ENCODE results near the gene C2orf68.

C2orf68 gene

GRCh38 chr2:85590950-85591349, 20.9 kb downstream of the C2orf68 start (continued):
- no peak for TF ChIP-seq CSRNP3 (CRISPR knock-in tag; IDR thresholded peaks at IDR 0.05)

GRCh38 chr2:85589982-85590791, 21.7 kb downstream of the C2orf68 start:
- ATAC-seq: no peak
- no peak for TF ChIP-seq ARNTL (CRISPR knock-in tag; IDR thresholded peaks at IDR 0.05; ENCODE audit: borderline replicate concordance, low read depth)
- TF ChIP-seq TCF4 (CRISPR knock-in tag; IDR thresholded peaks at IDR 0.05; ENCODE audit: borderline replicate concordance): no peak
- TF ChIP-seq ZNF8 (CRISPR knock-in tag; IDR thresholded peaks at IDR 0.05): no peak
- TF ChIP-seq OSR1 (CRISPR knock-in tag; IDR thresholded peaks at IDR 0.05): no peak
- no peak for TF ChIP-seq ZFP30 (CRISPR knock-in tag; IDR thresholded peaks at IDR 0.05)
- TF ChIP-seq RARB (CRISPR knock-in tag; IDR thresholded peaks at IDR 0.05): no peak
- no peak for TF ChIP-seq TSHZ2 (CRISPR knock-in tag; IDR thresholded peaks at IDR 0.05)
- no peak for TF ChIP-seq ISL1 (CRISPR knock-in tag; IDR thresholded peaks at IDR 0.05)
- no peak for TF ChIP-seq BACH2 (CRISPR knock-in tag; IDR thresholded peaks at IDR 0.05; ENCODE audit: borderline replicate concordance)
- no peak for TF ChIP-seq ZFP3 (CRISPR knock-in tag; IDR thresholded peaks at IDR 0.05)
- no peak for TF ChIP-seq PATZ1 (CRISPR knock-in tag; IDR thresholded peaks at IDR 0.05; ENCODE audit: borderline replicate concordance)
- no peak for TF ChIP-seq SNAI2 (CRISPR knock-in tag; IDR thresholded peaks at IDR 0.05)
- TF ChIP-seq GLIS3 (CRISPR knock-in tag; IDR thresholded peaks at IDR 0.05): no peak
- no peak for TF ChIP-seq ZNF70 (CRISPR knock-in tag; IDR thresholded peaks at IDR 0.05)
- no peak for TF ChIP-seq ESRRG (CRISPR knock-in tag; IDR thresholded peaks at IDR 0.05)
- TF ChIP-seq TOX (CRISPR knock-in tag; IDR thresholded peaks at IDR 0.05; ENCODE audit: borderline replicate concordance): no peak

GRCh38 chr2:85589181-85589580, 22.7 kb downstream of the C2orf68 start:
- TF ChIP-seq ZNF565 (CRISPR knock-in tag; conservative IDR thresholded peaks at IDR 0.05; ENCODE audit: low read depth): no peak
- TF ChIP-seq GLIS3 (CRISPR knock-in tag; IDR thresholded peaks at IDR 0.05): no peak
- no peak for TF ChIP-seq CREB5 (CRISPR knock-in tag; IDR thresholded peaks at IDR 0.05; ENCODE audit: low read depth)
- no peak for TF ChIP-seq TOX (CRISPR knock-in tag; IDR thresholded peaks at IDR 0.05; ENCODE audit: borderline replicate concordance)
- TF ChIP-seq RARB (CRISPR knock-in tag; IDR thresholded peaks at IDR 0.05): no peak
- TF ChIP-seq CSDC2 (CRISPR knock-in tag; IDR thresholded peaks at IDR 0.05): no peak
- no peak for TF ChIP-seq ISL1 (CRISPR knock-in tag; IDR thresholded peaks at IDR 0.05)
- no peak for TF ChIP-seq PPARA (CRISPR knock-in tag; IDR thresholded peaks at IDR 0.05; ENCODE audit: borderline replicate concordance)
- no peak for TF ChIP-seq OSR1 (CRISPR knock-in tag; IDR thresholded peaks at IDR 0.05)
- TF ChIP-seq TCF4 (CRISPR knock-in tag; IDR thresholded peaks at IDR 0.05; ENCODE audit: borderline replicate concordance): no peak
- TF ChIP-seq ZFP30 (CRISPR knock-in tag; IDR thresholded peaks at IDR 0.05): no peak
- no peak for TF ChIP-seq ZFP3 (CRISPR knock-in tag; IDR thresholded peaks at IDR 0.05)
- no peak for TF ChIP-seq ZC3H10 (CRISPR knock-in tag; IDR thresholded peaks at IDR 0.05)
- no peak for TF ChIP-seq ZNF70 (CRISPR knock-in tag; IDR thresholded peaks at IDR 0.05)
- no peak for TF ChIP-seq POU6F1 (CRISPR knock-in tag; IDR thresholded peaks at IDR 0.05; ENCODE audit: borderline replicate concordance, low read depth)
- no peak for TF ChIP-seq ZNF8 (CRISPR knock-in tag; IDR thresholded peaks at IDR 0.05)
- ATAC-seq: no peak

Measured in SK-N-SH treated with all-trans-retinoic acid at 6 μM for 48 hours (cell line).